SU-DHL-6 (cell line): Measurements from ENCODE around the gene ARPC5.

Experiments used
- H2AFZ ChIP-seq: fragments of 200-600 bp; sonication (generic); 2 replicates; pipeline ENCODE4 v1.6.1; 2014; ENCODE audit warnings: low read depth, mild to moderate bottlenecking, moderate library complexity, mixed read lengths, antibody characterized with exemption, low read length; ENCODE audit not compliant: severe bottlenecking
- H3F3A ChIP-seq: fragments of 200-600 bp; shearing (Covaris generic); 2 replicates; pipeline ENCODE4 v1.6.0; 2016; ENCODE audit warnings: antibody characterized with exemption, mild to moderate bottlenecking; ENCODE audit not compliant: insufficient read depth
- H3K27ac ChIP-seq: fragments of 200-600 bp; sonication (generic); 2 replicates; pipeline ENCODE4 v1.5.1; 2016; ENCODE audit warnings: low read depth, mild to moderate bottlenecking, low read length, moderate library complexity, mixed read lengths
- H3K27me3 ChIP-seq: fragments of 200-600 bp; sonication (generic), shearing (Covaris generic); 2 replicates; pipeline ENCODE4 v1.6.0; 2014; ENCODE audit warnings: mild to moderate bottlenecking, low read length
- H3K36me3 ChIP-seq: fragments of 200-600 bp; sonication (generic); 2 replicates; pipeline ENCODE4 v1.6.1; 2014; ENCODE audit warnings: mild to moderate bottlenecking, low read length, mixed read lengths
- H3K4me2 ChIP-seq: fragments of 300-600, 200-600 bp; shearing (Covaris generic), sonication (generic); 2 replicates; pipeline ENCODE4 v1.6.0; 2014; ENCODE audit warnings: low read length, low read depth, mild to moderate bottlenecking; ENCODE audit not compliant: poor library complexity, severe bottlenecking
- H3K4me3 ChIP-seq: fragments of 200-600 bp; sonication (generic); 2 replicates; pipeline ENCODE4 v1.5.1; 2014; ENCODE audit warnings: antibody characterized with exemption, low read length, mild to moderate bottlenecking, mixed read lengths; ENCODE audit not compliant: insufficient read depth, poor library complexity, severe bottlenecking
- H3K79me2 ChIP-seq: fragments of 200-600 bp; sonication (generic); 2 replicates; pipeline ENCODE4 v1.6.1; 2014; ENCODE audit warnings: mild to moderate bottlenecking, low read length, moderate library complexity; ENCODE audit not compliant: insufficient read depth
- H3K9ac ChIP-seq: fragments of 200-600 bp; sonication (generic); 2 replicates; pipeline ENCODE4 v1.7.0; 2014; ENCODE audit warnings: mild to moderate bottlenecking, low read length
- H3K9me2 ChIP-seq: fragments of 200-600 bp; sonication (generic); replicated peaks from 2 replicates; pipeline ENCODE4 v1.6.1; 2014; ENCODE audit warnings: low read length; ENCODE audit not compliant: insufficient read depth
- H3K9me3 ChIP-seq: fragments of 200-600 bp; sonication (generic); 2 replicates; pipeline ENCODE4 v1.6.1; 2014; ENCODE audit warnings: low read length, mixed read lengths; ENCODE audit not compliant: insufficient read depth
- H4K20me1 ChIP-seq: fragments of 200-600 bp; sonication (generic); 2 replicates; pipeline ENCODE4 v1.6.1; 2014; ENCODE audit warnings: low read depth, mild to moderate bottlenecking, antibody characterized with exemption, low read length, moderate library complexity, mixed read lengths
- EZH2phosphoT487 ChIP-seq: fragments of 200-600 bp; sonication (generic), shearing (Covaris generic); conservative IDR thresholded peaks from 2 replicates; pipeline ENCODE4 v1.6.1; 2018; ENCODE audit warnings: mild to moderate bottlenecking, antibody characterized with exemption, low read length, moderate library complexity, mixed read lengths
- TF ChIP-seq, protein P1 (sequence below): fragments of 200-600 bp; sonication (generic); IDR thresholded peaks from one replicate; pipeline ENCODE4 v1.5.1; 2017; ENCODE audit warnings: antibody characterized with exemption, mild to moderate bottlenecking, low read length, moderate library complexity; ENCODE audit not compliant: insufficient read depth, poor library complexity, severe bottlenecking

The ARPC5 gene

GRCh38 chr1:183611021-183611420 is 24.6 kb downstream of the ARPC5 start:
- Histone ChIP-seq H3K36me3 (no peaks in the 10 kb centered on the region), H3K27ac (no peak overlapping the region), H3K79me2 (no peaks in the 10 kb centered on the region), H3K4me3 (no peak overlapping the region), H4K20me1 (no peaks in the 10 kb centered on the region), H3K9ac (no peak overlapping the region), H3K9me3 (no peaks in the 10 kb centered on the region), H2AFZ (no peak overlapping the region), H3K27me3 (no peaks in the 10 kb centered on the region), H3K9me2 (no peaks in the 10 kb centered on the region), H3F3A (no peaks in the 10 kb centered on the region), H3K4me2 (no peak overlapping the region)
- TF ChIP-seq EZH2phosphoT487 = no peak
- TF ChIP-seq, protein P1, sequence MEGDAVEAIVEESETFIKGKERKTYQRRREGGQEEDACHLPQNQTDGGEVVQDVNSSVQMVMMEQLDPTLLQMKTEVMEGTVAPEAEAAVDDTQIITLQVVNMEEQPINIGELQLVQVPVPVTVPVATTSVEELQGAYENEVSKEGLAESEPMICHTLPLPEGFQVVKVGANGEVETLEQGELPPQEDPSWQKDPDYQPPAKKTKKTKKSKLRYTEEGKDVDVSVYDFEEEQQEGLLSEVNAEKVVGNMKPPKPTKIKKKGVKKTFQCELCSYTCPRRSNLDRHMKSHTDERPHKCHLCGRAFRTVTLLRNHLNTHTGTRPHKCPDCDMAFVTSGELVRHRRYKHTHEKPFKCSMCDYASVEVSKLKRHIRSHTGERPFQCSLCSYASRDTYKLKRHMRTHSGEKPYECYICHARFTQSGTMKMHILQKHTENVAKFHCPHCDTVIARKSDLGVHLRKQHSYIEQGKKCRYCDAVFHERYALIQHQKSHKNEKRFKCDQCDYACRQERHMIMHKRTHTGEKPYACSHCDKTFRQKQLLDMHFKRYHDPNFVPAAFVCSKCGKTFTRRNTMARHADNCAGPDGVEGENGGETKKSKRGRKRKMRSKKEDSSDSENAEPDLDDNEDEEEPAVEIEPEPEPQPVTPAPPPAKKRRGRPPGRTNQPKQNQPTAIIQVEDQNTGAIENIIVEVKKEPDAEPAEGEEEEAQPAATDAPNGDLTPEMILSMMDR = no peak

- H3K79me2 ChIP-seq = no peaks in the 10 kb centered on the region
- TF ChIP-seq, protein P1 = no peak
- no peak for TF ChIP-seq EZH2phosphoT487
- no peaks in the 10 kb centered on the region for H3K9me3 ChIP-seq
- no peak overlapping the region for H3K9ac ChIP-seq
- H3F3A ChIP-seq = no peaks in the 10 kb centered on the region
- H3K27ac ChIP-seq = no peak overlapping the region
- H3K27me3 ChIP-seq = no peaks in the 10 kb centered on the region
- H3K4me2 ChIP-seq = no peak overlapping the region
- H4K20me1 ChIP-seq = no peaks in the 10 kb centered on the region
- H3K36me3 ChIP-seq = no peaks in the 10 kb centered on the region
- H3K4me3 ChIP-seq = no peak overlapping the region
- H2AFZ ChIP-seq = no peak overlapping the region
- H3K9me2 ChIP-seq = no peaks in the 10 kb centered on the region
Measured at GRCh38 chr1:183609759-183610452, 25.7 kb downstream of the ARPC5 start.

GRCh38 chr1:183609313-183609712 is 26.3 kb downstream of the ARPC5 start:
- Histone ChIP-seq H4K20me1 (no peaks in the 10 kb centered on the region), H2AFZ (no peak overlapping the region), H3K4me2 (no peak overlapping the region), H3K36me3 (no peaks in the 10 kb centered on the region), H3K4me3 (no peak overlapping the region), H3F3A (no peaks in the 10 kb centered on the region), H3K9me2 (no peaks in the 10 kb centered on the region), H3K79me2 (no peaks in the 10 kb centered on the region), H3K9me3 (no peaks in the 10 kb centered on the region), H3K27ac (no peak overlapping the region), H3K27me3 (no peaks in the 10 kb centered on the region), H3K9ac (no peak overlapping the region)
- TF ChIP-seq, protein P1 = no peak
- TF ChIP-seq EZH2phosphoT487 = no peak
